ENCODE measurements around the gene RGS6.

RGS6 gene

DNA sequence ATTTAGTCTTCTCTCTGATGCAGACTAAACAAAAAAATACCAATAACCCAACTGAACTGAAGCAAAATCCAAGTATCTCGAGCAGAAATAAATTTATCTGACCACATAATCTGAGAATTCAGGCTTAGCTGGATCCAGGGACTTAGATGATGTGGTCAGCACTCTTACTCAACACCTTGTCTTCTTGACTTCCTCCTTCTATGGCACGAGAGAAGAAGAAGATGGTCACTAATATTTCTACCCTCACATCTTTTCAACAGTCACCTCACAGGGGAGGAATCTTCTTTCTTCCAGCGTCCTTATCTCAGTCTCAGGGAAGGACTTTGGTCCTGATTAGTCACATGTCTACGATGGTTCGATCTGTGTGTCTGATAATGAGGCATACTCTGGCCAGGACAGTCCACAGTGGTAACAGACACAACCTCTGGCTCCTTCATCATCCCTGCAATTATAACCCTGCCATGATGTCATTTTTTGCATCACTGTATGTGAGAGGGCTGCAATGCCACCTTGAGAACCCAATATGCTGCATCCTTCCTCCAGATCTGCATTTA is 15.8 kb downstream of the RGS6 start:
- DNase-seq (ENCODE audit: low read depth): no peak

DNA sequence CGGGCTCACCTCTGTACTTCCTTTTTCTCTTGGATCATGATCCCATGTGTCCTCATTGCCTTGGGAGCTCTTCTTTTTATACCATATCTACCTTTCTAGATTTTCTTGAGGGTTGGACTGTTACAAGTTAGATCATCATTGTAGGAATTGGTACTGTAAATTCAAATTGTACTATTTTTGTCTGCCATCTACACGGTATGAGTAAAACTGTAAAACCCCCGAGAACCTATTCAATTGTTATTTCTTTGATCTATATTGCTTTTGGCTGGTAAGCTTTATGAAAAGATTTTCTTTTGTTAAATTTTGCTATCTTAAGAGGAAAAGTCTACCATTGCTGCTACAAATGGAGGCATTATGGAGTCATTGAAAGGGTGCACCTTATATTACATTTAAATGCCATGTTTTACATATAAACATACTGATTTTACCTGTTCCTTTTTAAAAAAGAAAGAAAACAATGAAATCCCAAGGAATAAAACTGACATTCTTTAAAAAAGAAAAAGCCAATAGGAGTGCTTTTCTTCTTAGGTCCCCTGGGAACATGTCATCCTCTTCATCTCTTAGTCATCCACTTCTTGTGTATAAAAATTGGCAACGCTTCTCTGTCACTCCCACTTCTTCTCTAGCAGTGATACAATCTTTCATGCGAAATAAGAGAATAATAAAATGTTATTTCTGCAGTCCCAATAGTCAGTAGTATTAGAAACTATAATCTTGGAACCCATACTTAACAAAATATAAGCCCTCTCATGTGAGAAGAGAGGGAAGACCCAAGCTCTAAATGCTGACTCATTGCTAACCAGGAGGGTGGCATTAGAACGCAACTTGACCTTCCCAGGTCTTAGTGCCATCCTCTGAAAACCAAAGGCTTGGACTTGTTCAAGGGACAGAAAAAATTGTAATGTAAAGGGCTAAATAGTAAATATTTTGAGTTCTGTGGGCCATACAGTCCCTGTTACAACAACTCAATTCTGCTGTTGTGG is 20.4 kb downstream of the RGS6 start:
- DNase-seq (ENCODE audit: low read depth): no peak

DNA sequence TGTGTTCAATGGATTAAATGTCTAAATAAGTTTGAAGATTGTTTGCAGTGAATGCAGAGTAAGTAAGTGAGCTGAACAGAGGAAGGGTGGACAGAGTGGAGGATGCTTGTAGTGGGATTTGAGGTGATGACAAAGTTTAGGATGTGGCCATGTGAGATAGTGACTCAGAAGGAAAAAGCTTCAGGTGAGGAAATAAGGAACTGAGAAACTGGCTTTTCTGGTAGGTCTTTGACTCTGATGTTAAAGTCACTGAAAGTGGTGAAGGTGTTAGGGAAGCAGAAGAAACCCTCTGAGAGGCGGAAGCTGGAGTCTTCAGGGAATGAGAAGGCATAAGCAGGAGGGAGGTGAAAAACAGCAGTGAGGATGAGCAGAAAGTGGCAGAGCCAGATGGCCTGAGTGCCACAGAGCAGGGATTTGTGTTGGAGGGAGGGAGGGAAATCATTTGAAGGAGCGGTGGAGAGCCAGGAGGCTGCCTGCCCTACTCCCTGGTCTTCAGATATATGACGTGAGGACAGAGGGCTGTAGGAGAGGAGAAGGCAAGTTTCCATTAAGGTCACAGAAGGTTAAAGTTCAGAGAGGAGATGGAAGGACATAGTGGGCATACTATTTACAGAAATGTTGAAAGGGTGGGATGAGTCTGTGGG is 24.8 kb downstream of the RGS6 start:
- no peak for DNase-seq (ENCODE audit: low read depth)

DNA sequence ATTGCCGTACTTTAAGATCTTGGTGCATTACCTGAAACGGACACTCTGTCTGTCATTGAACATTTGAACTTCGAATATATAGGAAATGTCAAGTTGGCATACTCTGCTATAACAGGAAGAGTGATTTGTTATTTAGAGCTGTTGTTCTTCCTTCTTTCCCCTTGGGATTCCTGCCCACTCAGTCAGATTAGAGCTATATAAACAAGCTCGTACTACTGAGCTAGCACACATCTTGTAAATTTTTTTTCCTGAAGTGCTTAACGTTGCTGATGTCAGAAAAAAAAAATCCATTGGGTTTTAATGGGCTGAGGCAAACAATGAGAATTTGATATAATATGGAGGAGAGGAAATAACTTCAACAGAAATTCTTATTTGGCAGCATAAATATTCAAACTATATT is 26.8 kb downstream of the RGS6 start:
- no peak for DNase-seq (ENCODE audit: low read depth)

DNA sequence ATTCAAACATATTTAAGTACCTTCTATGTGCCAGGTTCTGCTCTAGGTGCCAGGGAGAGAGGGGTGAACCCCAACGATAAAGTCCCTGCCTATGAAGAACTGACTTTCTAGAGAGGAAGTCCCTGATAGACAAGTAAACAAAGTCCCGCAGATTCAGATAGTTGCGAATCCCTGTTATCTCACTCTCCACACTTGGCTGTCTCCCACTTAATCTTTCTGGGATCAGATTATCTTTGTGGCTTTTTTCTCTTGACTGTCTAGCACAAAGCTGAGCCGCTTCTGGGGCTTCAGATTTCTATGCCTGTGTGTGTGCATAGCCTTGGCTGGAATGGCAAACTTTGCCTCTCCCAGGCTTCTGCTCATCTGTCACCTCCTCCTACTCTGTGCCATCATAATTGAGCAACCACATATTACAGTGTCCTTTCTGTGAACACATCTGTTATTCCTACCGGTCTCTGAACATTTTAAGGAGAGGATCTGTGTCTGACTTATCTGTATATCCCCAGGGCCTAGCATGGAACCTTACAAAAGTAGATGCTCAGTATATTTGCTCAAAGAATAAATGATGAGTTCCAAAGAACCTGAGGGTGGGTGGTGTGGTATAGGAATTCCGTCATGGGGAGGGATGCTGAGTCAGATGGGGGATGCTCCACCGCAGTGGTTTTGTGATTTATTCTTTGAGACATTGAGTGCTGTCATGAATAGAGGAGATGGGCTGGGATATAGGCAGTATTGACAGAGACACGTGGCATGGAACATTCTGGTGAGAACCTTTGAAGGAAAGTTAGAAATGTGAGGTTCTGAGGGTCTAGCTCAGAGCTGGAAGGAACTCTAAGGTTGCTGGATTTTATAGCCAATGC is 28.5 kb downstream of the RGS6 start:
- DNase-seq (ENCODE audit: low read depth): no peak

DNA sequence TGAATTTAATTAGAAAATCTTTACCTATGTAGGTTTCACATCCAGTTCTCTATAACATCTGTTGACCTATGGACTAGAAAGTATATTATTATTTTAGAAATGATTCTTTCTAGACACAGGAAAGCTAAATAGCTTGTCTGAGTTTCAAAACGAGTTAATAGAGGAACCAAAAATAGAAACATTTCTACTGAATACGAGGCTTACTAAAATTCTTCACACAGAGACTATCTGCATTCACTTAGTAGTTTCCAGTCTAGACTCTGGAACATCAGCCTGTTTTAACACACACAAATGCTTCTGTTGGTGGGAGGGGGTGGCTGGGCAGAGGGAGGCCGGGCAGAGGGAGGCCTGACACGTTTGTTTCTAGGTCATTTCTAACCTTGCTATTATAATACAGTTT is 29.7 kb downstream of the RGS6 start:
- no peak for DNase-seq (ENCODE audit: low read depth)

DNA sequence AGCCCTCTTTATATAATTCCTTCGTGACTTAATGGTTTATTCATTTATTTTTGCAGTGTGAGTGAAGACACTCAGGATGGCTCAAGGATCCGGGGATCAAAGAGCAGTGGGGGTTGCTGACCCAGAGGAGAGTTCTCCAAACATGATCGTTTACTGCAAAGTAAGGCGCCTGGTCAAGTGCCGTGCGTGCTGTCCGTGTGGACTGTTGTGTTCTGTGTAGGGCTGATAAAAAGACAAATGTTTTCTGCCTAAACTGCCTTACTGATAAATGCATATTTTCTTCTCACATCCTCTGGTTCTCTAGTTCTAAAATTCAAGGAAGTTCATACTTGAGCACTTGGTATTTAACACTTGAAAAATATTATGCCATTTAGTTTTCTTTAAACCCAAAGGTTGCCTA is 32.5 kb downstream of the RGS6 start:
- no peak for DNase-seq (ENCODE audit: low read depth)

DNA sequence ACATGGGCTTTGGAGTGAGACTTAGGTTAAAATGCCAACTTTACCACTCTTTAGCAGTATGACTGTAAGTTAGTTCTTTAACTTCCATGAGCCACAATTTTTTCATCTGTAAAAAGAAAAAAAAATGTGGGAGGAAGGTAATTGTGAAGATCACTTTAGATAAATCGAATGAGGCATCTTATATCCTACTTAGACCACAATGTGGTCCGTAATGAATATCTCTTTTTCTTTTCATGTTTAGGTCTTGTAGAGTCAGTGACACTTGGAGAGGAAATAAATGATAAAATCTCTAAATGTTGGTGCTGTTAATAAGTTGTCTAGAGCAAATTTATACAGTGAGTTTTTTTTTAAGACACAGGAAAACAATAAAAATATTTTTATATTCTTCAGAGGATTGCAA is 34.3 kb downstream of the RGS6 start:
- no peak for DNase-seq (ENCODE audit: low read depth)

DNA sequence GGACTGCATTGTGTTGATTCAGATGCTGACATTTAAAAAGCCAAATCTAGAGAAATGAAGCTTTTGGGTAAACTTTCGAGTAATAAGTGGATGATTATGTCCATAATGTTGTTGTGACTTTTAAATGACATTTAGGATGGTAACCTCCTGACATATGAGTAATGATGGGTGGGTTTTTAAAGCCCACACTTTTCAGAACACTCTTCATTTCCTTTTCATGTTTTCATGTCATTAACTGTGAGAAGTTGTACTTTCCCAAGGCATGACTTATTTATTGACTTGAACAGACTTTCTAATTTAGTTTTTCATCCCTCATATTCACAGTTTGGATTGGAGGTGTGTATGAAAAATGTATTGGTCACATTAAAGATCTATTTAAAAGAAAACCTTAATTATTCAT is 35.5 kb downstream of the RGS6 start:
- DNase-seq (ENCODE audit: low read depth): no peak

DNA sequence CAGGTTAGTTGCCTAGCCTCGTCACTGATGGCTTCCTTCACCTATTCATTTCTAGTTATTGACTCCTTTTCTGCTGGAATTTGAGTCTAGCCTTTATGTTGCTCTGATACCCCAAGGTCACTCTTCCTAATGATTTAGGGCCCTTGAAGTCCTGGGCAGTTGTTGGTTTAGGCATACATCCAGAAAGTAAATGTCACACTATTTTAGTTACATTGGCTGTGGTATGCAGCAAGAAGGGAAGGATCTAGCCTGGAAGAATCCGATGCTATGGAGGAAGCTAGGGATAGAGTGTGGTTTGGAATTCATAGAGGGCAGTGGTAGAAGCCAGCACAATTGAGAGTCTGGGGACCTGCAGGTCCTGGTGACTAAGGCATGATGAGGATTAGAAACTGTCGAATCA is 38.0 kb downstream of the RGS6 start:
- no peak for DNase-seq (ENCODE audit: low read depth)

DNA sequence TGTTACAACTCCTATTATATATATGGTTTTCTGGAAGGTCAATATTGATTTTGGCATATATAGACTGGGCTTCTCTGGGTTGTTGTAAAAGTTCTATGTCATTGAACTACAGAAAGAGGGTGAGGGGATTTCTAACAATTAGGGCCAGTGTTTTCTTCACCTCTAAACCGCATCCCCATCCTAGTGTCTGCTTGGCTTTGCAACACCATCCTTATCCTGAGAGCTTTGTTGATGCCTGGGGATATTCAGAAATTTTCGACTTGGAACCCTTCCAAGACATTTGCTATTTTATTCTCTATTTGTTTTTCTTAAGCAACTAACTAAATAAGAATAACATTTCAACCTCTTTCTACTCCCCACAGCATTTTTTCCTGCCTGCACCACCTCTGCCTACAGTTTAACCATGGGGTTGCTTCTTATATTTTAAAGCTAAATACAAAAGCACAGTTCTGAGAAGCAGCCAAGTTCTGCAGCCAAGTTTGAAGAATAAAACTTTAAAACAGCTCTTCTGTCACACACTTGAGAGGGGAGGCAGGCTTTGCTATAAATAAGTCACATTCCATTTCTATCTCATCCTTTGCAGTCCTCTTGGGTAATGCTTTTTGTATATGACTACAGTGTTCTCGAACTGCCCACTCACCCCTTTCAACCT is 53.4 kb downstream of the RGS6 start:
- no peak for DNase-seq (ENCODE audit: low read depth)

DNA sequence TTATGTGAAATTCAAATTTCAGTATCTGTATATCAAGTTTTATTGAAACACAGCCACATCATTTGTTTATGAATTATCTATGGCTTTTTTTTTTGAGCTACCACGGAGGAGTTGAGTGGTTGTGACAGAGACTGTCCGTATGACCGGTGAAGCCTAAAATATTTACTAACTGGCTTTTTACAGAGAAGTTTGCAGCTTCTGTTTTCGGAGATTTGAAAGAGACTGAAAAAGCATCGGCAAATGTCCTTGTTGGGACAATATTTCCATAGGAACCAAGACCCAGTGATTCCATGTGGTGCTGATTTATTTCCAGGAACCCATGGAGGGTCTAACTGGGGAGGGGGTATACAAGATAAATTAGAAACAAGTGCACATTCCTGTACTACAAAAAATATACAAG is 56.2 kb downstream of the RGS6 start:
- no peak for DNase-seq (ENCODE audit: low read depth)

DNA sequence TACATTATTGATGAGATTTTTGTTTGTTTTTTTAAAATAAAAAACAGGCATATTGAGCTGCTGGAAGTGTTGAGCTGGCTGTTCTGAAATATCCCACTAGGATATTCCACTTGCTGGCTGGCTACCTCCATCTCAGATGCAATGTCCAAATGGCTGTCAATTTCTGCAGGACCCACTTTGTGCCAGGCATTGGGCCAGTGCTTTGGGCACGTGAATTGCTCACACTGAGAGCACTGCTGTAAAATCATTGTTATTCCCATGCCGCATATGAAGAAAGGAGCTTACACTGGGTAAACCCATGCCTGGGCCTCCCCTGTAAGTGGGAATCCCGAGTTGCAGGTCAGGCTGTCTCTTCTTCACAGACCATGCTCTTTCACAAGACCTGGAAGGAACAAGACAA is 56.7 kb downstream of the RGS6 start:
- DNase-seq (ENCODE audit: low read depth): no peak

DNA sequence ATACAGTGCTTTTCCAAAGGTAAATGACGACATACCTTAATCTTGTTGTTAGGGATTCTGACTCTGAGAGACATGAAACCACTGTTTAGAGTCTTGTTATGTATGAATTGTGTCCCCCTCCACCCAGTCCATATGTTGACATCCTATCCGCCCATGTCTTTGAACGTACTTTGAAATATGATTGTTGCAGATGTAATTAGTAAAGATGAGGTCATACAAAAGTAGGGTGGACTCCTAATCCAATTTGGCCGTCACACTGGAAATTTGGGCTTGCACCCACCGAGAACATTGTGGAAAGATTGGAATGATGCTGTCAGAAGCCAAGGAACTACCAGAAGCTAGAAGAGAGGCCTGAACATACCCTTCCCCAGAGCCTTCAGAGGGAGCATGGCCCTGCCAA is 62.2 kb downstream of the RGS6 start:
- no peak for DNase-seq (ENCODE audit: low read depth)

DNA sequence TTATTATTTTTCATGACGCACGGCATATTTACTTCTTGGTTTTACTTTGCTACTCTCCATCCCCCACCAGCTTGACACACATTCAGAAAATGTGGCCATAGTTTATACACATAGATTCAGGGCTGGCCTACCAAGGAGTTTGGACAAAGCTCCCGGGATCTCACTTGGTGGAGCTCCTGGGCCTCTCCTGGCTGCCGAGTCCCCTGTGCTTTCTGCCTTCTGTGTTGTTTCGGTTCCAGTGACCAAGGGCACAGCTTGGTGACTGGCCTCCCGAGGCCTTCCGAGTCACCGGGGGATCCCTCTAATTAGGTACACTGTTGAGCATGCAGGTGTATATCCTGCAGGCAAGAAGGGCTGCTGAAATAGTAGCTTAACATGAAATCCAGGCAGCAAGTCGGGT is 63.5 kb downstream of the RGS6 start:
- no peak for DNase-seq (ENCODE audit: low read depth)

DNA sequence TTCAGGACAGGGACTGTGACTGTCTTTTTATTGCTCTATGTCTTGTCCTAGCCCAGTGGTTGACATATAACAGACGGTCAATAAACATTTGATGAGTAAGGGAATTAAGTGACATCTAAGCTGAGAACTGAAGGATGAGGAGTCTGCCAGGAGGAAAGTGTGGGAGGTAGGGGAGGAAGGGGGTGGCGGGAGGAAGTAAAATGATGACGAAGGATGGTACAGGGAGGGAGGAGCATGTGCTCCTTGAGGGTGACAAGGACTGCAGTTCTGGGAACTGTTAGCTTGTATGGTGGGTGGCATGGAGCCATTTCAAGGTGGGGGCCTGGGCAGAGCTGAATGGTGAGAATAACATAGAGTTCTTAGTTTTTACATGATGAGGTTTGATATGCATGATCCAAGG is 64.4 kb downstream of the RGS6 start:
- DNase-seq (ENCODE audit: low read depth): no peak

DNA sequence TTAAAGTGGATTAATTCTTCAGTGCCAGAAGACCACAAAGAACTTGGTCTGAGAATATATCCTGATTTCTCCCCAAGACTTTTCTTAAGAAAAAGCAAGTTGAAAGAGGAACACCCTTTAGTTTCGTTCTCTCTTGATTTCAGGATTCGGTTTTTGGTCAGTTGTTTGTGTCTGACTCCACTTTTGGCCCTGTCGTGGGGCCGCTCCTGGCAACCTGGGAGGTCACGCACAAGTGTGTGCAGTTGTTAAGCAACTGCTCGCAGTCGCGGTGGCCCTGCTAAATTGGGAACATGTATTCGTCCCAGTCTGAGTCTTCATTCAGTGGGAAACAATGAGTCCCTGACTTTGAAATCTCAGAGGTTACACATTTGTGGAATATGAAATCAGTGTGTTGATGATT is 68.7 kb downstream of the RGS6 start:
- DNase-seq (ENCODE audit: low read depth): no peak

DNA sequence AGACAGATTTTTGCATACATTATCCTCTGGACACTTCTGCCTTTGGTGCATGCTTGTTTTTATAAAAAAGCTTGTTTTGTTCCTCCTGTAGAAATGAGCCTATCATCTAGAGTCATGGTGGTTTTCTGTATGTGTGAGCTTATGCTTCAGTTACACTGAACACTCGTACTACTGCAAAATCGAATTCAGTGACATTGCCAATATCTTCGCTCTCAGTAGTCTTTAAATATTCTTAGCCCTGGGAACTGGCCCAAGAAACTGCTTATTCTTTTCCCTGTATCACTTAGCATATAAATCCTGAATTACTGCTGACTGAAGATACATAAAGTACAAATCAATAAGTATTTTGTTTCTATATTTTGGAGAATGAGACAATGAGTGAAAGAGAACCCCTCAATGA is 70.5 kb downstream of the RGS6 start:
- no peak for DNase-seq (ENCODE audit: low read depth)

DNA sequence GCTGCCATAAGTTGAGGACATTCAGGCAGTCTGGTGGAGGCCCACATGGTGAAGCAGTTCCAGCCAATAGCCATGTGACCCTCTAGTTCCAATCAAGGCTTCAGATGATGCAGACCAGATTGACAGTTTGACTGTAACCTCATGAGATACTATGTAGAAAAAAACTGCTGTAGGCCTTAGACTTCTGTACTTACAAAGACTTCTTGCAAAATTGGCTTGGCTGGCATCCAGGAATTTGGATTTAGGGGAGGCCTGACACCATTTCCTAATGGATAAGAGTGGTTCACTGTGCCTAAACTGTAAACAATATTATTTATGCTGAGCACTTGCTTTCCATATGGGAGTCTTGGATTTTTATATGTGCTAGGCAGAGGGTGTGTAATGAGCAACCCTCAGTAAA is 76.4 kb downstream of the RGS6 start:
- no peak for DNase-seq (ENCODE audit: low read depth)

DNA sequence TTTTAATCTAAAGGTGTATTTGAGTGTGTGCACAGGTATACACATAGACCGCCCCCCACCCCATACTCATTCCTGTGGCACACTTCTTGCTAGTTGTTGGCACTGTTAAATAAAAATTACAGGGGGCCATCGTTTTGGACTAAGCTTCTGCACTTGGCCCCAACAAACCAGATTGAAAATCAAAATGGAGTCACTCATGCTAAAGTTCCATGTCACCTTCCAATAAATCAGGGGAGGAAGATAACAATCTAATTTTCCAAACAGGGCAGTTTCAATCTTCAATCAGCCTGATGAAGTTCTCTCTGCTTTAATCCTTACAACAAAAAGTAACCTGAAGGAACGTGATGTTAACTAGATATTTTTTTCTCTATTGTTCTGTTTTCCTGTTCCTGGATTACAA is 78.2 kb downstream of the RGS6 start:
- no peak for DNase-seq (ENCODE audit: low read depth)

DNA sequence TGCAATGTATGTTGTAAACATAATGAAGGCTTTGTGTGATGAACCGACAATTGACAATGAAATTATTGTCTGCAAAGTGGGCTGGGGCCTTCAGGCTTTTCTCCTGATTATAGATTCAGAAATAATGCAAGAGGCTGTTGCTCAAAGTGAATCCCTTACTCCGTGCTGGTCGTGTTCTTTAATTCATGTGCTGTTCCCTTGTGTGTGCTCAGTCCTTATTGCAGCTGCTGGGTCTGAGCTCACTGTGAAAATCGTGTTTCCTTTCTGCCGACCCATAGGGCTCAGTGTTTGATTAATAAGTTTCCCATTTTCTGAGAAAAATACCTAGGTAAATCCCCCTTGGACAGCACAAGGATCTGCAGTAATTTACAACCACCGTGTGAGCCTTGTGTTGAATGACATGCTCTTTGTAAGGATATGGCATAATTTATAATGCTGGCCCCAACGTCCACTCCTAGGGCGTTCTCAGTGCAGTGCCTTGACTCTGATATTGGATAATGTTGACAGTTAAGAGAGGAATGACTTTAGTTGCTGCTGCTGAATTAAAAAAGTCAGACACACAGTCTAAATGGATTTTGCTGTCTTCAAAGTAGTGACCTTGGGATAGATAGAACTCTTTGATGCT is 81.6 kb downstream of the RGS6 start:
- DNase-seq (ENCODE audit: low read depth): no peak
